ENCODE results near the gene KHDRBS2.
"Not testable (repeated sequence)": the region's sequence is repeated elsewhere in the genome, so short reads cannot be mapped to it uniquely, and the experiment has no call there.

Gene KHDRBS2

DNA sequence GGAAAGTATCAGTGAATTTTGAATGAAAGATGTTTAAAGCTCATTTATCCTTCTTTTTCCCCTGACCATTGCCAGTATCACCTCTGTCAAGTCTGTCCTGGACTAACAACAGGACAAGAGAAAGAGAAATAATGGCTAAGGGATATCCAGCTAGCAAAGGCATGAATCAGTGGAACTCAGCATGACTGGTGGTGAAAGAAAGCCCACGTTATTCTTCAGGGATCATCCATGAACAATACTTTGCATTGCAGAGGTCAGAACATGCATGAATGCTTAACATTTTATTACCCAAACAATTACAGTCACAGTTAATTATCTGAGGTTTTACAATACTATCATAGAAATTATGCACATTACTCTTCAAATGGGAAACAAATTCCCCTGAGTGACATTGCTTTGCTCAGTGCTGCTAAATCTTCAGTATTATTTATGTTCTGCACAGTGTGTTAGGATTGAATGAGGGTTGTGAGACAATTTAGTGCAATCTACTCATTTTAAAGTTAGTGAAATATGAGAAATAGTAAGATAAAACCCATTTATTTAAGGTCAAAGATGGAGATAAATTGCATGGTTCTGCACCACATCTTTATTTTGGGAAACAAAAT, 350.7 kb downstream of the KHDRBS2 start:
- in situ Hi-C loops (cut with MboI; ENCODE audit: low pct_unique_long_range_greater_than_20kb, low sequenced_read_pairs): no loop called here
- no peak for DNase-seq

DNA sequence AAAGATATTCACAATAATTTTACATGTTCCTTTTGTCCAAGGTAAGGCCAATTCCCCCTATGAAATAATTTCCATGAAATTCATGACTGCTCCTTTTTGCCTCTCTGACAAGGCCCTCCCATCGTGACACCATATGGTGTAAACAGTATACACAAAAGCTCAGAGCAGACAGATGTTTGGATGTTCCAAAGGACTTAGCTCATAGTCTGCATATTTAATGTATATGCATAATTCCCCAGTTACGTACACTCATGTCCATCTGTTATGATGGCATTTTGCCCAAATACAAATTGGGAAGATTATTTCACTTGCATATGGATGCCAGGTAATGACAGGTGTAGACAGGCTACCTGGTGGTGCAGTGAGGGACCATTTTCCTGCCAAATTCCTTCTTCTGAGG, 376.5 kb downstream of the KHDRBS2 start:
- no peak for DNase-seq
- in situ Hi-C loops (cut with MboI; ENCODE audit: low pct_unique_long_range_greater_than_20kb, low sequenced_read_pairs): no loop called here

DNA sequence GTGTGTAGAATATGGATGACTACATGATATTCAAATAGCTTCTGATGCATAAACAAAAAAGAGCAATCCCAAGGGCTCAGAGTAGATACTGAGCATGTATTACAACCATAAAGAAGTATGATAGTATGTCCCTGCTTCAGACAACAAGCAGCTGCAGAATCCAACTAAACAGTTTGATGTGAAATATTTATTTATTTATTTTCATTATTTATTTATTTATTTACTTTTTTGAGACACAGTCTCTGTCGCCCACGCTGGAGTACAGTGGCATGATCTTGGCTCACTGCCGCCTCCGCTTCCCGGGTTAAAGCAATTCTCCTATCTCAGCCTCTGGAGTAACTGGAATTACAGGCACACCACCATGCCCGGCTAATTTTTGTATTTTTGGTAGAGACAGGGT, 384.3 kb downstream of the KHDRBS2 start:
- DNase-seq: no peak
- in situ Hi-C loops (cut with MboI; ENCODE audit: low pct_unique_long_range_greater_than_20kb, low sequenced_read_pairs): no loop called here

DNA sequence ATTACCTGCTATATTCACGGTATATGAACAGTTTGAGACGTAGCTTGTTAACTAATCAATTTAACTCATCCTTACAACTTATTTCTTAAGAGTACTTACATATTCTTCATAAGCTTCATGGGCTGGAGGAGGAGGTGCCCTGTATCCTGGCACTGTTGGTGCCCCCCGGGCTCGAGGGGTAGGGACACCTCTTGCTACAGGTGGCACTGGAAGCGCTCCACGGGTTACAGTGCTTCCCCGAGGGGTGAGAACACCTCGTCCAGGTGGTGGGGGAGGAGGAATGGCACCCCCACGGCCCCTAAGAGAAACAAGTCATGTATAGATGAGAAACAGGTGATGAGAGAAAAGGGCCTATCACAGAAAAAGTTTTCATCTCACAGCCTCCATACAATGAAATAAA, 391.5 kb downstream of the KHDRBS2 start:
- in situ Hi-C loops (cut with MboI; ENCODE audit: low pct_unique_long_range_greater_than_20kb, low sequenced_read_pairs): no loop called here

DNA sequence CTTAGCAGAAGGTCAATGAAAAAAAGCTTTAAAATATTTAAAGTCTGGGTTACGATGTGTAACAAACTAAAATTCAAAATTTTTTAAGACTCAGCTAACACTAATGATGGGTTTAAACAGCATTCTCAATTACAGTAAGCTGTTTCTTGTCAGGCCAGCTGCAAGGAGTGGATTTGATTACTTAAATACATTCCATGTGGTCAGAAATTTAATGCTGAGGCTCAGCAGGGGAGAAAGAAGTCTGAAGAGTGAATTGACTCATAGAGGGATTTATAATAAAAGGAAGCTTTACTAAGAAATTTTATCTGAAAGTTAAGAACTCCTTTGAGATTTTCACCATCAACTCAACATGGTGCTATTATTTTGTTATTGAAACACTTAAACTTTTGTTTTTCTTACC, 398.6 kb downstream of the KHDRBS2 start:
- DNase-seq: no peak
- in situ Hi-C loops (cut with MboI; ENCODE audit: low pct_unique_long_range_greater_than_20kb, low sequenced_read_pairs): no loop called here

More for the DNA sequence above, 391.5 kb downstream of the KHDRBS2 start:
- no peak for DNase-seq

DNA sequence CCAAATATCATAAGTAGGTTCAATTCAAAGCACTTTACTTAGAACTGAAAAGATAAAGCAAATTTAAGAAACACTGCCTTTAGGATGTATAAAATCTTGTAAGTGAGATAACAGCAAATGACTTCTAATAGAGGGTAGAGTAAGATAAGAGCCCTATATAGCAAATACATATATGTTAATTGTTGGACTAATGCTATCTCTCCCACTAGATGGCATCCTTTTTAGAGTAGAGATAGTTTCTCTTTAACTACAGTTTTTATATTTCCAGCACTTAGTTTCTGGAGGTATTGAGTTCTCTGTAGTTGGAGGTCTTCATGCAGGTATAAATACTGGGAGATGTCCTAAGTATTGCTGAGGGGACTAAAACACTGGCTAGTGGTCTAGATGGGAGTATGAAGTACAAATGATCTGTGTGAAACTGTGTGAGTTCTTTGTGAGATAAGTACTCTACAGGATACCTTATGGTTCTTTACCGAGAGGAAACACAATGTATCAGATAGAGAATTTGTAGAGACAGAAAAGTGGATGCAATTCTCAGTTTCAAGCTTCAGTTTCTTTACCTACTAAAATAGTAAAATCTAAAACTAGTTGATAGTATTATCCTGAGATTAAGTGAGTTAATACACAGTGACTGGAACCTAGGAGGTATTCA, 399.3 kb downstream of the KHDRBS2 start:
- peak; percentile 28 for DNase-seq
- in situ Hi-C loops (cut with MboI; ENCODE audit: low pct_unique_long_range_greater_than_20kb, low sequenced_read_pairs): no loop called here

DNA sequence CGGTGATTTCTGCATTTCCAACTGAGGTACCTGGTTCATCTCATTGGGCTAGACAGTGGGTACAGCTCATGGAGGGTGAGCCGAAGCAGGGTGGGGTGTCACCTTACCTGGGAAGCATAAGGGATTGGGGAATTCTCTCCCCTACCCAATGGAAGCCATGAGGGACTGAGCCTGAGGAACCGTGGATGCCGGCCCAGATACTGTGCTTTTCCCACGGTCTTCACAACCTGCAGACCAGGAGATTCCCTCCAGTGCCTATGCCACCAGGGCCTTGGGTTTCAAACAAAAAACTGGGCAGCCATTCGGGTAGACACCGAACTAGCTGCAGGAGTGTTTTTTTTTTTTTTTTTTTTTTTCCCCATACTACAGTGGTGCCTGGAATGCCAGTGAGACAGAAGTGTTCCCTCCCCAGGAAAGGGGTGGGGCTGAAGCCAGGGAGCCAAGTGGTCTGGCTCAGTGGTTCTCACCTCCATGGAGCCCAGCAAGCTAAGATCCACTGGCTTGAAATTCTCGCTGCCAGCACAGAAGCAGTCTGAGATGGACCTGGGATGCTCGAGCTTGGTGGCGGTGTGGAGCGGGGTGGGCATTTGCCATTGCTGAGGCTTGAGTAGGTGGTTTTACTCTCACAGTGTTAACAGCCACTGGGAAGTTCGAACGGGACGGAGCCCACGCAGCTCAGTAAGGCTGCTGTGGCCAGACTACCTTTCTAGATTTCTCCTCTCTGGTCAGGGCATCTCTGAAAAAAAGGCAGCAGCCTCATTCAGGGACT, 416.2 kb downstream of the KHDRBS2 start:
- DNase-seq: no peak
- in situ Hi-C loops (cut with MboI; ENCODE audit: low pct_unique_long_range_greater_than_20kb, low sequenced_read_pairs): no loop called here

DNA sequence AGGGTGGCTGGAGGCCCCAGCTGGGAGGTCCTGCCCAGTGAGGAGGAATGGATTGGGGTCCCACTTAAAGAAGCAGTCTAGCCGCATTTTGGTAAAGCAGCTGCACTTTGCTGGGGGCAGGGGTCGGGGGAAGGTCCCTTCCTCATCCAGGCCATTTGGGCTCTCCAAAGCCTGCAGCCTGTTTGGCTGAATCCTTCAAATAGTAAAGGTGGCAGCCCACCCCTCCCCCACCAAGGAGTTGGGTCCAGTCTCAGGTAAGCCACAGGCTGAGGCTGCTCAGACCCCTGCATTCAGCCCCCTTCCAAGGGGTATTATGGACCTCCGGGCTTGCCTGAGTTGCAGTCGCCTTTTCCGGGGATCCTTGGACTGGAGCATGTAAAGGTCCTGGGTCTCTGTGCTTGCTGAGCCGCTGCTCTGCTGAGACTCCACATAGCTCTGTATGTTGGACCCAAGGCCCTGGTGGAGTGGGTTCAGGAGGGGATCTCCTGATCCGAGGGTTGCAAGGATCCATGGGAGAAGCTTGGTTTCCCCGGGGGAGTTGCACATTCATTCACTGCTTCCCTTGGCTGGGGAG, 417.4 kb downstream of the KHDRBS2 start:
- in situ Hi-C loops (cut with MboI; ENCODE audit: low pct_unique_long_range_greater_than_20kb, low sequenced_read_pairs): no loop called here
- DNase-seq: no peak

DNA sequence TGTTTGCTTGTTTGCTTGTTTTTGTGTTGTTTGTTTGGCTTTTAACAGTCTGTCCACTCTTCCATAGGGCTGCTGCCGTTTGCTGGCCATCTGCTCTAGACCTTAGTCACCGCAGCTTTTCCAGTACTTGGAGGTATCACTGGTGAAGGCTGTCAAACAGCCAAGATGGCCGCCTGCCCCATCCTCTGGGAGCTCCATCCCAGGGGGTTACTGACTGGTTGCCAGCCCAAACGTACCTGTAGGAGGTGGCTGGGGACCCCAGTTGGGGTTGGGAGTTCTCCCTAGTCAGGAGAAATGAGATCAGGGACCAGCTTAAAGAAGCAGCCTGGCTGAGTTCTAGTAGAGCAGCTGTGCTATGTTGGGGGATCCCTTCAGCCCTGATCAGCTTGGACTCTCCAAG, 418.4 kb downstream of the KHDRBS2 start:
- in situ Hi-C loops (cut with MboI; ENCODE audit: low pct_unique_long_range_greater_than_20kb, low sequenced_read_pairs): no loop called here
- DNase-seq: no peak

DNA sequence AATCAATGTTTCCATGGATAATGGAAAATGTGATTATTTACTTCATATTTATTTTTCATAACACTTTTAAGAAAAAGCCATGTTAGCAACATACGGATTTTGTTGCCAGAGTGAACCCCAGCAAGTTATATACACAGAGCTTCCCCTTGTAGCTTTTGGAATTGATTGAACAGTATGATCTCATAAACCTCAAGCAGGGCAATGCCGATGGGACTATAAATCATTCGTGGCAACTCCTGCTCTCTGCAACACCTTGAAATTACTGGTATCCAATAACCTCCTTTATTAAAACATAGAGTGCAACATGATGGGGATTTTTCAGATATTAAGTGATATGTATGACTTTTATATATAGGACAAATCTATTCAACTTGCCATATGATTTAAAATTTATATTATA, 428.5 kb downstream of the KHDRBS2 start:
- in situ Hi-C loops (cut with MboI; ENCODE audit: low pct_unique_long_range_greater_than_20kb, low sequenced_read_pairs): no loop called here
- DNase-seq: no peak

DNA sequence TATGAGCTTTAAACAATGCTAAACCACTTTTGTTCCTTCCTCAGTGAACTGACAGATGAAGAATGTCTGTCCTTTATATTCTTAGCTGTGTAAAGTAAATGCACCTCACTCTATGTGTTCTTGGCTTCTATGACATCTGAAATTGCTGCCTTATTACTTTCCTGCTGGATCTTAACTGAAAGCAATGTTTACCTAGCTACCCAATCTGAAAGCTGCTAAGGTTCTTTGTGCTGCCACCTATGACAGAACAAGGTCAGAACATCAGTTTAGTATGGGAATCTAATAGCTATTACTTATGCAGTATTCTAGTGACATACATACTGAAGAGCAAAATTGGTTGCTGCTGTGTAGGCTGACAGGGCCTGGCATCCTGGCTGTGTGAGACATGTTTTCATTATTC, 444.1 kb downstream of the KHDRBS2 start:
- in situ Hi-C loops (cut with MboI; ENCODE audit: low pct_unique_long_range_greater_than_20kb, low sequenced_read_pairs): no loop called here
- no peak for DNase-seq

DNA sequence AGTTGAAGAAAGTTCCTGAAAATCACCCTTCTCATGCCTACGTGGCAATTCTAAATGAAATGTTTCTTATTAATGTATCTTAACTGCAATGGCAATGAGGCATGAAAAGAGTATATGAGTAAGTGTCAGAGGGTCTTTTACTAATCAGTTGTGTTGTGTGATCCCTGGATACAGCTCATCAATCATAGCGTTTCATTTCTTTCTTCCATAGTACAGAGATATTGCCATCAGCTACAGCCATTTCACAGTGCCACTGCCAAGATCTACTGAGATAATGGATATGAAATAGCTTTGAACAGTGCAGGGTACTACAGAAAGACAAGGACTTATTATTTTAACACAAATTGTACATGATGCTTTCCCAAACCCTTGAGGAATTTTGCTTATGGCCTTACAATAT, 450.8 kb downstream of the KHDRBS2 start:
- in situ Hi-C loops (cut with MboI; ENCODE audit: low pct_unique_long_range_greater_than_20kb, low sequenced_read_pairs): no loop called here
- no peak for DNase-seq

DNA sequence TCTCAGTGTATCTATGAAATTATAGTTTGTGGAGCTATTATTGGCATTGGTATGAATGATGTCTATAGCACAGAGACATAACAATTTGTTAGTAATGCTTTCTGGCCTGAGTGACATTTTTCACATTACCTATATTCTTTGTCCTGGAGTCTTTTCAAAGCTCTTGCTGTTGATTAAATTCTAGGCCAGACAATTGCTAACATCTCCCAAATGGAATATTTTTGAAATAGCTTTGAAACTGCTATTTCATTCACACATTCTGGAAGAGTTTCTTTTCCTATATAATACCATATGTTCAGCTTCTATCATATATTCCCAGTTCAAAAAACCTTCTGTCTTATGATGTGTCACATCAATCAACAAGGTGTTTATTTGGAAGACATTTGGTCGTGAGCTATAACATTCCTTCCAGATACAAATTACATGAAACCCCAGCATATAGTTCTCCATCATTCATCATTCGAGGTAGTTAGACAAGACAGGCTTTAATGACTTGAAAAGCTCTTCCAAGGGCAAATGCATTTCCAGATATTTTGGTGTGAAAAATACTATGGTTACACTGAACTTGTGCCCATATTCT, 452.8 kb downstream of the KHDRBS2 start:
- in situ Hi-C loops (cut with MboI; ENCODE audit: low pct_unique_long_range_greater_than_20kb, low sequenced_read_pairs): no loop called here
- DNase-seq: no peak

DNA sequence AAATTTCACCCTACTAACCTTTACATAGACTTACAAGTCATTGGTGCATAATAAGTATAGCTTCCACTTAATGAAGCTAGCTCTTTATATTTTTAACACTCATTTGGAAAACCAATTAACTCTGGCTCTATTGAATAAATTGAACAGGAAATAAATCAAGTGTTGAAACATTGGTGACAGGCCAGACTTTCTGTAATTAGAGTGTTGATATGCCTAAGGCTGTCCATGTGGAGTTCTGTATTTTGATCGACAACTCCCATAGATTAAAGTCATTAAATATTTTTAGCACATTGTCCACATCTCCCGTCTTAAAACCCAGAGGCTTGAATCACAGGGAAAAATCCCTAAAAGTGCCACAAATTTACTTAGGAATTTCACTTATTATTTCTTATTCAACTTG, 468.3 kb downstream of the KHDRBS2 start:
- in situ Hi-C loops (cut with MboI; ENCODE audit: low pct_unique_long_range_greater_than_20kb, low sequenced_read_pairs): no loop called here
- DNase-seq: no peak

DNA sequence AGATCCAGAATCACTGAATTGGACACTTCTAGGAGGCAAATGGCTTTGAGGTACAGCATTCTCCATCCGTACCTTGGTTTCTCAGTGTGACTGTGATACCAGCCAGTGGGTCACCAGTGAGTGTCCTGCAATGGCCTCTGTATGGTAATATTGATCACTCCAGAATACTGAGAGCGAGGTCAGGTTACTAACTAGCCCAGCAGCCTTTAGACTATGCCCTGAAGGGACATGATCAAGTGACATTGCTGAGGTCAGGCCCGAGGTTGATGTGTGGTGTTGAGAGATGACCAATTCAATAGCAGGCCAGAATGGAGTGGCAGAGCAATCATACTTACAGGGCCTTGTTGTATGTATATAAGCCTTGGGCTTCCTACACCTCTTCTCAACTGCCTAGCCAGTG, 476.0 kb downstream of the KHDRBS2 start:
- in situ Hi-C loops (cut with MboI; ENCODE audit: low pct_unique_long_range_greater_than_20kb, low sequenced_read_pairs): no loop called here
- DNase-seq: no peak

DNA sequence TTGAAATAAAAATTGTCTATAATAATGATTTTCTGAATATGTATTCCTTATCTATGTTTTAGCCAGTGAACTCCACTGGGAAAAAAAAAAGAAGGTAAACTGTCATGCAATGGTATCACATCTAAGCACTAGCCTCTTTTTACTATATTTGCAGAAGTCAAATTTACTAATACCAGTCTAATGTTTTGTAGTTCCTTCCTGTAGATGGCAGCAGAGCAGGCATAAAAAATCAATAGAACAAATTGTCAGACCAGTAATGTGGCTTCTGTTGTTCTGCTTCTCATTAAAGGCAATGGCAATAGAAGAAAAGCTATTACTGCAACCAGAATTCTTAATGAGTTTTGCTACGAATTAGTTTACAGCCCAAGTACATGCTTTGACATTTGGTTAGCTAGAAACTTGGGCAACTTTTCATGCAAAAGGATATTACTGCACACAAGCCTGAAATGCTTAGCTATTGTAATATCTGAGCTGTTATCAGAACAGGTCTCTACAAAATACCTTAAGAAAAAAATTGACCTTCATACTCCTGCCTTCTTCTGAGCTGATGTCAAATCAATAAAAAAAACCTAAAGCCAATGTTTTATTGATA, 476.9 kb downstream of the KHDRBS2 start:
- in situ Hi-C loops (cut with MboI; ENCODE audit: low pct_unique_long_range_greater_than_20kb, low sequenced_read_pairs): no loop called here

DNA sequence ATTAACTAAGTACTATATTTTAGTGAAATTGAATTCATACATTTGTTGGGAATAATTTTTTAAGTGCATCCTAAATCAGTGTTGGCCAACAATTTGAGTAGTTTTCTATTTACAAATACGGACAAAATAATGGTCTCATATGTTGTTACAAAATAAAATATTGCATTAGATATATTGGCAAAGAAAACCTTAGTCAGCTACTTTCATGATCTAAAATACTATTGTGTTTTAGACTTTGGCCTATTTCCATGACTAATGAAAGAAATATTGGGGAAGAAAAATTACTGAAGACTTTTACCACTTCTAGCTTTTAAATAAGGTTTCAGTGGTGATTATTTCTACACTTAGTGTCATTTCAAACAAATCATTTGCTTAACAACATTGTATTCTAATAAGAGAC, 498.0 kb downstream of the KHDRBS2 start:
- DNase-seq: no peak
- in situ Hi-C loops (cut with MboI; ENCODE audit: low pct_unique_long_range_greater_than_20kb, low sequenced_read_pairs): no loop called here

More for the DNA sequence above, 476.9 kb downstream of the KHDRBS2 start:
- peak; percentile 60 for DNase-seq

DNA sequence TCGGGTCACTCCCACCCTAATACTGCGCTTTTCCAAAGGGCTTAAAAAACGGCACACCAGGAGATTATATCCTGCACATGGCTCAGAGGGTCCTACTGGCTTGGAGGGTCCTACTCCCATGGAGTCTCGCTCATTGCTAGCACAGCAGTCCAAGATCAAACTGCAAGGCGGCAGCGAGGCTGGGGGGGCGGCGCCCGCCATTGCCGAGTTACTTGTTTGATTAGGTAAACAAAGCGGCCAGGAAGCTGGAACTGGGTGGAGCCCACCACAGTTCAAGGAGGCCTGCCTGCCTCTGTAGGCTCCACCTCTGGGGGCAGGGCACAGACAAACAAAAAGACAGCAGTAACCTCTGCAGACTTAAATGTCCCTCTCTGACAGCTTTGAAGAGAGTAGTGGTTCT, 516.6 kb downstream of the KHDRBS2 start:
- not testable (repeated sequence) for DNase-seq

DNA sequence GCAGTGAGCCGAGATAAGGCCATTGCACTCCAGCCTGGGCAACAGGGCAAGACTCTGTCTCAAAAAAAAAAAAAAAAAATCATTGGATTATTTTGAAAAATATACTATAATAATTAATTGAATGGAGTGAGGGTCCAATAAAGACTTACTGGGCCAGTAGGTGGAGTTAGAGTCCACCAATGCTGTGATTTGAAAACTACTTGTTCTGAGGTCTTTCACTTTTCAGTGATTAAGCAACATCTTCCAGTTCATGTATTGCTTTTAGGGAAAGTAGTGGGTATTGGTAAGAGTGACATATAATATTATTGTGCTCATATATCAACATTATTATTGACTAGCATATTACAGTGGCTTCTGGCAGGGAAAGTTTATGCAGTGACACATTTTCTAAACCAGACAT, 530.3 kb downstream of the KHDRBS2 start:
- no peak for DNase-seq
- in situ Hi-C loops (cut with MboI; ENCODE audit: low pct_unique_long_range_greater_than_20kb, low sequenced_read_pairs): no loop called here

More for the DNA sequence above, 516.6 kb downstream of the KHDRBS2 start:
- in situ Hi-C loops (cut with MboI; ENCODE audit: low pct_unique_long_range_greater_than_20kb, low sequenced_read_pairs): not testable (repeated sequence)

Measured in KBM-7 (cell line).